HepG2 (cell line): Measurements from ENCODE around the gene RINL. TPM values are rescaled to one million over a fixed set of nuclear protein-coding genes. Genes with fewer than 3 reads are reported as not detected.
A peak's percentile ranks its signal among the peaks of the same experiment; 100 is the strongest.

Experiments
- HNF4A ChIP-seq: sonication (generic); formaldehyde crosslinking; IDR thresholded peaks from 2 replicates; pipeline ENCODE4 v1.4.0; 2020; ENCODE audit warnings: missing genetic modification reagents
- JUND ChIP-seq: sonication (generic); formaldehyde crosslinking; IDR thresholded peaks from 2 replicates; pipeline ENCODE4 v1.8.0; 2022; ENCODE audit warnings: mild to moderate bottlenecking, missing genetic modification reagents
- NFYC ChIP-seq: IDR thresholded peaks from 2 replicates; pipeline ENCODE4 v1.6.1; 2016; ENCODE audit warnings: missing genetic modification reagents, missing compliant biosample characterization
- RBFOX2 ChIP-seq: fragments of 200-400 bp; formaldehyde crosslinking; IDR thresholded peaks from 2 replicates; pipeline ENCODE4 v1.6.1; 2017; ENCODE audit warnings: low read depth, mild to moderate bottlenecking, low read length
- RFX3 ChIP-seq: IDR thresholded peaks from 2 replicates; pipeline ENCODE4 v1.6.1; 2016; ENCODE audit warnings: missing biosample characterization, missing genetic modification reagents
- SALL1 ChIP-seq: sonication (generic); formaldehyde crosslinking; IDR thresholded peaks from 2 replicates; pipeline ENCODE4 v1.8.0; 2022; ENCODE audit warnings: mild to moderate bottlenecking, missing genetic modification reagents
- SATB2 ChIP-seq: sonication (generic); formaldehyde crosslinking; IDR thresholded peaks from 2 replicates; pipeline ENCODE4 v1.5.0; 2020; ENCODE audit warnings: missing genetic modification reagents
- SETDB1 ChIP-seq: sonication (generic); formaldehyde crosslinking; IDR thresholded peaks from 2 replicates; pipeline ENCODE4 v1.5.1; 2020; ENCODE audit warnings: missing genetic modification reagents, mild to moderate bottlenecking, borderline replicate concordance
- TEAD3 ChIP-seq: optimal IDR thresholded peaks from 2 replicates; pipeline ENCODE3; 2016; ENCODE audit warnings: borderline replicate concordance
- ZFX ChIP-seq: sonication (generic); formaldehyde crosslinking; IDR thresholded peaks from 2 replicates; pipeline ENCODE4 v1.4.0; 2020; ENCODE audit warnings: mild to moderate bottlenecking, low read depth, missing genetic modification reagents, moderate library complexity
- ZNF136 ChIP-seq: sonication (generic); formaldehyde crosslinking; IDR thresholded peaks from 2 replicates; pipeline ENCODE4 v1.8.1; 2022; ENCODE audit warnings: low read depth, mild to moderate bottlenecking, moderate library complexity, missing genetic modification reagents
- ZNF264 ChIP-seq: sonication (generic); formaldehyde crosslinking; IDR thresholded peaks from 2 replicates; pipeline ENCODE4 v1.4.0; 2020; ENCODE audit warnings: missing genetic modification reagents
- ZNF616 ChIP-seq: sonication (generic); formaldehyde crosslinking; IDR thresholded peaks from 2 replicates; pipeline ENCODE4 v1.5.0; 2020; ENCODE audit warnings: low read depth, mild to moderate bottlenecking, missing genetic modification reagents
- polyA plus RNA-seq, 8 experiments: library from polyadenylated mRNA; depleted of rRNA in 3 of 8; stranded (reverse) in 7 of 8; unstranded in 1 of 8; fragments of >200 nt; fragmentation: Illumina TruSeq in 4 of 8; extraction: Trizol in 4 of 8; gene quantifications; 2 replicates each; pipeline versions ENCODE4 v1.2.1 to v1.2.3, GENCODE V29; 2011 to 2016; ENCODE audit warnings: low read depth in 4 of 8, missing spikeins in 1 of 8, mixed read lengths in 1 of 8; ENCODE audit not compliant: insufficient read depth in 1 of 8
- total RNA-seq, 5 experiments: library from RNA; depleted of rRNA; stranded (reverse); fragments of >200 nt; fragmentation: Illumina TruSeq; extraction: Trizol; gene quantifications; 2 replicates each; pipeline ENCODE4 v1.2.3, GENCODE V29; 2016; ENCODE audit warnings: low read depth in 1 of 5
- TF ChIP-seq, protein P1 (sequence below): IDR thresholded peaks from 2 replicates; pipeline ENCODE4 v1.6.1; 2018; ENCODE audit warnings: missing genetic modification reagents
- TF ChIP-seq, protein P2 (sequence below): sonication (generic); formaldehyde crosslinking; IDR thresholded peaks from 2 replicates; pipeline ENCODE4 v1.5.1; 2020; ENCODE audit warnings: missing genetic modification reagents, mild to moderate bottlenecking, borderline replicate concordance
- TF ChIP-seq, protein P3 (sequence below), 2 experiments: sonication (generic) in 1 of 2; formaldehyde crosslinking in 1 of 2; IDR thresholded peaks; 2 replicates each; pipeline versions ENCODE4 v1.4.0 to v1.6.1; 2016 to 2020; ENCODE audit warnings: borderline replicate concordance in 1 of 2, low read depth in 1 of 2, mild to moderate bottlenecking in 1 of 2, missing genetic modification reagents in 1 of 2
- TF ChIP-seq, protein P4 (sequence below): sonication (generic); formaldehyde crosslinking; IDR thresholded peaks from 2 replicates; pipeline ENCODE4 v1.4.0; 2020; ENCODE audit warnings: missing genetic modification reagents

The RINL gene
- total and polyA plus RNA-seq, 2 of the 13 experiments (the other 11 are each of a cell fraction or from before 2014, with no cell fraction given): 11.4 to 18.0 TPM

DNA sequence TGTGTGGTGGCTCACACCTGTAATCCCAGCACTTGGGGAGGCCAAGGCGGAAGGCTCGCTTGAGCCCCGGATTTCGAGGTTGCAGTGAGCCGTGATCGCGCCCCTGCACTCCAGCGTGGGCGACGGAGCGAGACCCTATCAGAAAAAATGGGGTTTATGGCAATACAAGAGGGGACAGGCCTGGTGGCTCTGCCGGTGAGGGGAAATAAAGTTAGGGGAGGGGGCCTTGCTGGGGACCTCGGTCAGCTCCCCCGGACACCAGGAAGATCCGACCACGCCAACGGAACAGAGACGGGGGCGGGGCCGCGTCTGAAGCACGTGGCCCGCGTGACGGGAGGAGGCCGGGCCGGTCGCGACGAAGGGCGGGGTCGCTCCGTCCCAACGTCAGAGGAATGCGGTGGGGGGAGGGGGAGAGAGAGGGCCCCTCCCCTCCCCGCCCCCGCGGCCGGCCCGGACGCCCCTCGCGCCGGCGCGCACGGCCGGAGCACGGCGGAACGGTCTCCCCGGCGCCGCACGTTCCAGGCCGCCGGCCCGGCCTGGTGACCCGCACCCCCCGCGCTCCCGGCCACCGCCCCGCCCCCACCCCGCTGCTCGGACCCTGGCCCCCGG, 26.3 kb downstream of the RINL start (continued):
- TF ChIP-seq, protein P1, sequence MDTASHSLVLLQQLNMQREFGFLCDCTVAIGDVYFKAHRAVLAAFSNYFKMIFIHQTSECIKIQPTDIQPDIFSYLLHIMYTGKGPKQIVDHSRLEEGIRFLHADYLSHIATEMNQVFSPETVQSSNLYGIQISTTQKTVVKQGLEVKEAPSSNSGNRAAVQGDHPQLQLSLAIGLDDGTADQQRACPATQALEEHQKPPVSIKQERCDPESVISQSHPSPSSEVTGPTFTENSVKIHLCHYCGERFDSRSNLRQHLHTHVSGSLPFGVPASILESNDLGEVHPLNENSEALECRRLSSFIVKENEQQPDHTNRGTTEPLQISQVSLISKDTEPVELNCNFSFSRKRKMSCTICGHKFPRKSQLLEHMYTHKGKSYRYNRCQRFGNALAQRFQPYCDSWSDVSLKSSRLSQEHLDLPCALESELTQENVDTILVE: peak; percentile 91; the same call in 1 of the 2 replicates
- TF ChIP-seq JUND (CRISPR knock-in tag) (no peak), ZFX (CRISPR knock-in tag) (peak; percentile 72), HNF4A (no peak), SETDB1 (CRISPR knock-in tag) (no peak), RFX3 (CRISPR knock-in tag) (no peak), SATB2 (CRISPR knock-in tag) (no peak), ZNF136 (CRISPR knock-in tag) (no peak), ZNF264 (CRISPR knock-in tag) (no peak), SALL1 (CRISPR knock-in tag) (peak; percentile 71), RBFOX2 (peak; percentile 86), NFYC (CRISPR knock-in tag) (peak; percentile 50; the same call in 1 of the 2 replicates), ZNF616 (CRISPR knock-in tag) (0 out of 2 replicates have a peak, but pooled peaks have one; percentile 82), TEAD3 (CRISPR knock-in tag) (peak; percentile 89)
- TF ChIP-seq, protein P2, sequence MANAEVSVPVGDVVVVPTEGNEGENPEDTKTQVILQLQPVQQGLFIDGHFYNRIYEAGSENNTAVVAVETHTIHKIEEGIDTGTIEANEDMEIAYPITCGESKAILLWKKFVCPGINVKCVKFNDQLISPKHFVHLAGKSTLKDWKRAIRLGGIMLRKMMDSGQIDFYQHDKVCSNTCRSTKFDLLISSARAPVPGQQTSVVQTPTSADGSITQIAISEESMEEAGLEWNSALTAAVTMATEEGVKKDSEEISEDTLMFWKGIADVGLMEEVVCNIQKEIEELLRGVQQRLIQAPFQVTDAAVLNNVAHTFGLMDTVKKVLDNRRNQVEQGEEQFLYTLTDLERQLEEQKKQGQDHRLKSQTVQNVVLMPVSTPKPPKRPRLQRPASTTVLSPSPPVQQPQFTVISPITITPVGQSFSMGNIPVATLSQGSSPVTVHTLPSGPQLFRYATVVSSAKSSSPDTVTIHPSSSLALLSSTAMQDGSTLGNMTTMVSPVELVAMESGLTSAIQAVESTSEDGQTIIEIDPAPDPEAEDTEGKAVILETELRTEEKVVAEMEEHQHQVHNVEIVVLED (CRISPR knock-in tag): peak; percentile 74
- TF ChIP-seq, protein P3, sequence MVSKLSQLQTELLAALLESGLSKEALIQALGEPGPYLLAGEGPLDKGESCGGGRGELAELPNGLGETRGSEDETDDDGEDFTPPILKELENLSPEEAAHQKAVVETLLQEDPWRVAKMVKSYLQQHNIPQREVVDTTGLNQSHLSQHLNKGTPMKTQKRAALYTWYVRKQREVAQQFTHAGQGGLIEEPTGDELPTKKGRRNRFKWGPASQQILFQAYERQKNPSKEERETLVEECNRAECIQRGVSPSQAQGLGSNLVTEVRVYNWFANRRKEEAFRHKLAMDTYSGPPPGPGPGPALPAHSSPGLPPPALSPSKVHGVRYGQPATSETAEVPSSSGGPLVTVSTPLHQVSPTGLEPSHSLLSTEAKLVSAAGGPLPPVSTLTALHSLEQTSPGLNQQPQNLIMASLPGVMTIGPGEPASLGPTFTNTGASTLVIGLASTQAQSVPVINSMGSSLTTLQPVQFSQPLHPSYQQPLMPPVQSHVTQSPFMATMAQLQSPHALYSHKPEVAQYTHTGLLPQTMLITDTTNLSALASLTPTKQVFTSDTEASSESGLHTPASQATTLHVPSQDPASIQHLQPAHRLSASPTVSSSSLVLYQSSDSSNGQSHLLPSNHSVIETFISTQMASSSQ (IDR thresholded peaks at IDR 0.05; ENCODE audit: low read depth): 0 out of 2 replicates have a peak, but pooled peaks have one; percentile 16
- TF ChIP-seq, protein P3 (CRISPR knock-in tag; IDR thresholded peaks at IDR 0.05; ENCODE audit: borderline replicate concordance): 0 out of 2 replicates have a peak, but pooled peaks have one; percentile 60
- TF ChIP-seq, protein P4, sequence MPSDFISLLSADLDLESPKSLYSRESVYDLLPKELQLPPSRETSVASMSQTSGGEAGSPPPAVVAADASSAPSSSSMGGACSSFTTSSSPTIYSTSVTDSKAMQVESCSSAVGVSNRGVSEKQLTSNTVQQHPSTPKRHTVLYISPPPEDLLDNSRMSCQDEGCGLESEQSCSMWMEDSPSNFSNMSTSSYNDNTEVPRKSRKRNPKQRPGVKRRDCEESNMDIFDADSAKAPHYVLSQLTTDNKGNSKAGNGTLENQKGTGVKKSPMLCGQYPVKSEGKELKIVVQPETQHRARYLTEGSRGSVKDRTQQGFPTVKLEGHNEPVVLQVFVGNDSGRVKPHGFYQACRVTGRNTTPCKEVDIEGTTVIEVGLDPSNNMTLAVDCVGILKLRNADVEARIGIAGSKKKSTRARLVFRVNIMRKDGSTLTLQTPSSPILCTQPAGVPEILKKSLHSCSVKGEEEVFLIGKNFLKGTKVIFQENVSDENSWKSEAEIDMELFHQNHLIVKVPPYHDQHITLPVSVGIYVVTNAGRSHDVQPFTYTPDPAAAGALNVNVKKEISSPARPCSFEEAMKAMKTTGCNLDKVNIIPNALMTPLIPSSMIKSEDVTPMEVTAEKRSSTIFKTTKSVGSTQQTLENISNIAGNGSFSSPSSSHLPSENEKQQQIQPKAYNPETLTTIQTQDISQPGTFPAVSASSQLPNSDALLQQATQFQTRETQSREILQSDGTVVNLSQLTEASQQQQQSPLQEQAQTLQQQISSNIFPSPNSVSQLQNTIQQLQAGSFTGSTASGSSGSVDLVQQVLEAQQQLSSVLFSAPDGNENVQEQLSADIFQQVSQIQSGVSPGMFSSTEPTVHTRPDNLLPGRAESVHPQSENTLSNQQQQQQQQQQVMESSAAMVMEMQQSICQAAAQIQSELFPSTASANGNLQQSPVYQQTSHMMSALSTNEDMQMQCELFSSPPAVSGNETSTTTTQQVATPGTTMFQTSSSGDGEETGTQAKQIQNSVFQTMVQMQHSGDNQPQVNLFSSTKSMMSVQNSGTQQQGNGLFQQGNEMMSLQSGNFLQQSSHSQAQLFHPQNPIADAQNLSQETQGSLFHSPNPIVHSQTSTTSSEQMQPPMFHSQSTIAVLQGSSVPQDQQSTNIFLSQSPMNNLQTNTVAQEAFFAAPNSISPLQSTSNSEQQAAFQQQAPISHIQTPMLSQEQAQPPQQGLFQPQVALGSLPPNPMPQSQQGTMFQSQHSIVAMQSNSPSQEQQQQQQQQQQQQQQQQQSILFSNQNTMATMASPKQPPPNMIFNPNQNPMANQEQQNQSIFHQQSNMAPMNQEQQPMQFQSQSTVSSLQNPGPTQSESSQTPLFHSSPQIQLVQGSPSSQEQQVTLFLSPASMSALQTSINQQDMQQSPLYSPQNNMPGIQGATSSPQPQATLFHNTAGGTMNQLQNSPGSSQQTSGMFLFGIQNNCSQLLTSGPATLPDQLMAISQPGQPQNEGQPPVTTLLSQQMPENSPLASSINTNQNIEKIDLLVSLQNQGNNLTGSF: no peak
